ENCODE data around the gene MBNL1. TPM values are rescaled to one million over a fixed set of nuclear protein-coding genes. Genes with fewer than 3 reads are reported as not detected.

Gene MBNL1
- total RNA-seq, 1 experiment from 2014 or later = 117 TPM

DNA sequence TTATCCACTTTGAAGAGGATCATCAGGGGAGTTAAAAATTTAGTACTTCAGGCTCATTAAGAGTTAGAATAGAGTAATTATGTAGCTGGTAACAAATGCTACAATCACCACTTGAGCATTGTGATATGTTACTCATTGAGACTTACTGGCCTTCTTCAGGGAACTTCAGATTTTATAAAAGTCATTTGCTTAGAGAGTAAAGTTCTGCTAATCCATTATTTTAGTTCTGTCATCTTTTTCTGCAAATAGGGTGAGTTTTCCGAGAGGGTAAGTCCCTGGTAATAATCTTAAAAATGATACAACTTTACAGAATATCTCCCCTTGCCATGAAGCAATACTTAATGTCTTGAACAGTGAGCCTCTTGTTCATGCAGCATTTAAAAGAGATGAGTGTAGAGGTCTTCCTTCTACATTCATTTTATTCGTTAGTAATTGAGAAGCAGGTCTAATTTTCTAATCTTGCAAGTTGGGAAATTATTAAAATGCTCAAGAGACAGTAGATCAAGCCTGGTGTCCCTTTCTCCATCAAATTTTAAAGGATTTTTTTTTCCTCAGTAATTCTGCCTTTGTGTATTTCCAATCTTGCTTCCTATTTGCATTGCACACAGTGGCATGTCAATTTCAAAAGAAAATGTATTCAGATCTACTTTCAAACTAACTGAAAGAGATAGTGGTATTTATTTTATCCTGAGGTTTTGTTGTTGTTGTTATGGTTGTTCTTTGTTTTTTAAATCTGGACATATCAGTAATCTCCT lies 52.6 kb downstream of the MBNL1 start:
- POLR2A ChIA-PET (ENCODE audit: low non-redundant PET) = no interaction called here

GRCh38 chr3:152321955-152322377 lies 53.2 kb downstream of the MBNL1 start:
- intact Hi-C loops (cut with micrococcal nuclease; ENCODE audit: unreplicated experiment) = no loop called here
- ChIA-PET CTCF (no interaction called here), POLR2A (ENCODE audit: low non-redundant PET) (no interaction called here)
- no peaks in the 10 kb centered on the region for H3K27me3 ChIP-seq (replicated peaks; ENCODE audit: insufficient read depth, low read depth, low read length, poor library complexity)
- no TSS peak for BruUV-seq (replicated peaks)
- H3K4me1 ChIP-seq (ENCODE audit: insufficient read depth, low read length, poor library complexity, severe bottlenecking) = peaks cover 63% of the 10 kb centered on the region
- H3K36me3 ChIP-seq (ENCODE audit: insufficient read depth, low read length, poor library complexity, severe bottlenecking) = no peaks in the 10 kb centered on the region
- no peak overlapping the region for H3K27ac ChIP-seq (ENCODE audit: low read depth, low read length, poor library complexity, severe bottlenecking)
- TF ChIP-seq, protein P1, sequence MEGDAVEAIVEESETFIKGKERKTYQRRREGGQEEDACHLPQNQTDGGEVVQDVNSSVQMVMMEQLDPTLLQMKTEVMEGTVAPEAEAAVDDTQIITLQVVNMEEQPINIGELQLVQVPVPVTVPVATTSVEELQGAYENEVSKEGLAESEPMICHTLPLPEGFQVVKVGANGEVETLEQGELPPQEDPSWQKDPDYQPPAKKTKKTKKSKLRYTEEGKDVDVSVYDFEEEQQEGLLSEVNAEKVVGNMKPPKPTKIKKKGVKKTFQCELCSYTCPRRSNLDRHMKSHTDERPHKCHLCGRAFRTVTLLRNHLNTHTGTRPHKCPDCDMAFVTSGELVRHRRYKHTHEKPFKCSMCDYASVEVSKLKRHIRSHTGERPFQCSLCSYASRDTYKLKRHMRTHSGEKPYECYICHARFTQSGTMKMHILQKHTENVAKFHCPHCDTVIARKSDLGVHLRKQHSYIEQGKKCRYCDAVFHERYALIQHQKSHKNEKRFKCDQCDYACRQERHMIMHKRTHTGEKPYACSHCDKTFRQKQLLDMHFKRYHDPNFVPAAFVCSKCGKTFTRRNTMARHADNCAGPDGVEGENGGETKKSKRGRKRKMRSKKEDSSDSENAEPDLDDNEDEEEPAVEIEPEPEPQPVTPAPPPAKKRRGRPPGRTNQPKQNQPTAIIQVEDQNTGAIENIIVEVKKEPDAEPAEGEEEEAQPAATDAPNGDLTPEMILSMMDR (conservative IDR thresholded peaks at IDR 0.05; ENCODE audit: low read depth, low read length) = no peak
- no peak for TF ChIP-seq EZH2 (IDR thresholded peaks at IDR 0.05; ENCODE audit: borderline replicate concordance, low read depth, low read length, poor library complexity, severe bottlenecking)
- DNase-seq (ENCODE audit: low spot score) = no peak
- H3K9me3 ChIP-seq (ENCODE audit: low read depth, low read length, poor library complexity, severe bottlenecking) = peaks cover 6% of the 10 kb centered on the region
- no peak overlapping the region for H3K4me3 ChIP-seq (ENCODE audit: low read depth, low read length, poor library complexity, severe bottlenecking)

More for the DNA sequence above, 52.6 kb downstream of the MBNL1 start:
- CTCF ChIA-PET = no interaction called here
- no peaks in the 10 kb centered on the region for H3K36me3 ChIP-seq (ENCODE audit: insufficient read depth, low read length, poor library complexity, severe bottlenecking)
- no peaks in the 10 kb centered on the region for H3K27me3 ChIP-seq (replicated peaks; ENCODE audit: insufficient read depth, low read depth, low read length, poor library complexity)
- peaks cover 5% of the 10 kb centered on the region for H3K9me3 ChIP-seq (ENCODE audit: low read depth, low read length, poor library complexity, severe bottlenecking)
- intact Hi-C loops (cut with micrococcal nuclease; ENCODE audit: unreplicated experiment) = no loop called here
- BruUV-seq (replicated peaks) = no TSS peak
- TF ChIP-seq, protein P1 (conservative IDR thresholded peaks at IDR 0.05; ENCODE audit: low read depth, low read length) = no peak
- H3K4me1 ChIP-seq (ENCODE audit: insufficient read depth, low read length, poor library complexity, severe bottlenecking) = peaks cover 65% of the 10 kb centered on the region
- H3K27ac ChIP-seq (ENCODE audit: low read depth, low read length, poor library complexity, severe bottlenecking) = no peak overlapping the region
- DNase-seq (ENCODE audit: low spot score) = no peak
- no peak overlapping the region for H3K4me3 ChIP-seq (ENCODE audit: low read depth, low read length, poor library complexity, severe bottlenecking)

- H3K4me1 ChIP-seq (ENCODE audit: insufficient read depth, low read length, poor library complexity, severe bottlenecking) = peaks cover 57% of the 10 kb centered on the region
These were observed 54.0 kb downstream of the MBNL1 start for GRCh38 chr3:152322756-152323155.

More at GRCh38 chr3:152322756-152323155, 54.0 kb downstream of the MBNL1 start:
- POLR2A ChIA-PET (ENCODE audit: low non-redundant PET) = no interaction called here
- TF ChIP-seq EZH2 (IDR thresholded peaks at IDR 0.05; ENCODE audit: borderline replicate concordance, low read depth, low read length, poor library complexity, severe bottlenecking) = no peak
- TF ChIP-seq, protein P1 (conservative IDR thresholded peaks at IDR 0.05; ENCODE audit: low read depth, low read length) = no peak
- intact Hi-C loops (cut with micrococcal nuclease; ENCODE audit: unreplicated experiment) = no loop called here
- CTCF ChIA-PET = no interaction called here
- Histone ChIP-seq H3K27me3 (replicated peaks; ENCODE audit: insufficient read depth, low read depth, low read length, poor library complexity) (no peaks in the 10 kb centered on the region), H3K9me3 (ENCODE audit: low read depth, low read length, poor library complexity, severe bottlenecking) (peaks cover 6% of the 10 kb centered on the region), H3K4me3 (ENCODE audit: low read depth, low read length, poor library complexity, severe bottlenecking) (no peak overlapping the region), H3K36me3 (ENCODE audit: insufficient read depth, low read length, poor library complexity, severe bottlenecking) (no peaks in the 10 kb centered on the region), H3K27ac (ENCODE audit: low read depth, low read length, poor library complexity, severe bottlenecking) (no peak overlapping the region)
- DNase-seq (ENCODE audit: low spot score) = no peak
- BruUV-seq (replicated peaks) = no TSS peak
